H1 (cell line): ENCODE data around the gene HINT3. TPM values are rescaled to one million over a fixed set of nuclear protein-coding genes. Genes with fewer than 3 reads are reported as not detected.

ENCODE experiments used
- CTCF ChIA-PET: fragments of 300-600 bp; sonication (Branson Sonifier 250); formaldehyde crosslinking; loops from one replicate; lab custom pipeline; 2021; ENCODE audit not compliant: partially characterized antibody; lab: Charles Lee
- POLR2A ChIA-PET: fragments of 300-600 bp; sonication (Branson Sonifier 250); formaldehyde crosslinking; loops from one replicate; lab custom pipeline; 2021; ENCODE audit warnings: inconsistent platforms; ENCODE audit not compliant: partially characterized antibody; lab: Charles Lee
- DNase-seq, 2 experiments: peaks; one replicate each; pipeline versions ENCODE4 v3.0.0 to v3.0.0-alpha.2; 2010 to 2022; ENCODE audit warnings: low spot score in 2 of 2, low read depth in 1 of 2, mixed read lengths in 1 of 2
- FAIRE-seq: peaks from 2 replicates; lab custom pipeline; 2011; peaks lifted over from hg19 to GRCh38; lab: Jason Lieb, UNC
- H2AFZ ChIP-seq: 2 replicates; pipeline ENCODE4 v1.8.1; 2012; ENCODE audit warnings: low read length, inconsistent platforms
- H2AK5ac ChIP-seq: 2 replicates; pipeline ENCODE4 v1.6.1; 2013; ENCODE audit warnings: low read depth, low read length
- H2BK120ac ChIP-seq: replicated peaks from 2 replicates; pipeline ENCODE3; 2013; ENCODE audit warnings: low read depth, low read length, inconsistent platforms
- H2BK12ac ChIP-seq: 2 replicates; pipeline ENCODE4 v1.6.1; 2013; ENCODE audit warnings: low read depth, low read length
- H2BK15ac ChIP-seq: 2 replicates; pipeline ENCODE4 v1.6.1; 2013; ENCODE audit warnings: low read length
- H2BK20ac ChIP-seq: 2 replicates; pipeline ENCODE4 v1.6.1; 2013; ENCODE audit warnings: low read length
- H2BK5ac ChIP-seq: 2 replicates; pipeline ENCODE4 v1.6.1; 2013; ENCODE audit warnings: low read depth, low read length
- H3K14ac ChIP-seq: 2 replicates; pipeline ENCODE4 v1.6.1; 2013; ENCODE audit warnings: inconsistent platforms; ENCODE audit not compliant: insufficient read length
- H3K18ac ChIP-seq: 2 replicates; pipeline ENCODE4 v1.6.1; 2013; ENCODE audit warnings: low read length; ENCODE audit errors: extremely low read depth
- H3K23ac ChIP-seq: 2 replicates; pipeline ENCODE4 v1.6.1; 2013; ENCODE audit warnings: inconsistent platforms; ENCODE audit not compliant: insufficient read length
- H3K23me2 ChIP-seq: 2 replicates; pipeline ENCODE4 v1.6.1; 2013; ENCODE audit warnings: low read depth, low read length
- H3K27ac ChIP-seq: 2 replicates; pipeline ENCODE4 v1.6.1; 2011; ENCODE audit warnings: low read depth, low read length, inconsistent platforms
- H3K27me3 ChIP-seq, 4 experiments: replicated peaks in 1 of 4; 1 replicate in 1 of 4; 2 replicates in 3 of 4; pipeline versions ENCODE4 v1.6.1 to v1.8.1; 2011 to 2013; ENCODE audit warnings: low read length in 3 of 4, mild to moderate bottlenecking in 3 of 4, inconsistent platforms in 2 of 4, mixed read lengths in 2 of 4, moderate library complexity in 1 of 4; ENCODE audit not compliant: control insufficient read depth in 3 of 4, insufficient read depth in 3 of 4; ENCODE audit errors: extremely low read depth in 1 of 4
- H3K36me3 ChIP-seq, 4 experiments: 2 replicates each; pipeline versions ENCODE4 v1.6.1 to v1.8.1; 2011 to 2013; ENCODE audit warnings: mild to moderate bottlenecking in 4 of 4, low read length in 3 of 4, moderate library complexity in 2 of 4, control low read depth in 1 of 4, inconsistent platforms in 1 of 4; ENCODE audit not compliant: insufficient read depth in 4 of 4, control insufficient read depth in 2 of 4
- H3K4ac ChIP-seq: replicated peaks from 2 replicates; pipeline ENCODE3; 2013; ENCODE audit warnings: low read length, low read depth, mixed read lengths, inconsistent platforms; ENCODE audit not compliant: insufficient read length
- H3K4me1 ChIP-seq, 4 experiments: replicated peaks in 1 of 4; 1 replicate in 1 of 4; 2 replicates in 3 of 4; pipeline versions ENCODE4 v1.6.1 to v1.8.1; 2011 to 2013; ENCODE audit warnings: low read length in 3 of 4, inconsistent platforms in 2 of 4, mixed read lengths in 1 of 4; ENCODE audit not compliant: insufficient read depth in 4 of 4, control insufficient read depth in 3 of 4
- H3K4me2 ChIP-seq, 2 experiments: 2 replicates each; pipeline versions ENCODE4 v1.6.1 to v1.8.1; 2011 to 2013; ENCODE audit warnings: low read depth in 2 of 2, low read length in 2 of 2, control low read depth in 1 of 2, inconsistent platforms in 1 of 2, mild to moderate bottlenecking in 1 of 2; ENCODE audit not compliant: insufficient read depth in 1 of 2
- H3K4me3 ChIP-seq, 4 experiments: fragments of 200-600, 300-600 bp in 1 of 4; sonication (generic), shearing (Covaris generic), sonication (Bioruptor Twin) in 1 of 4; 2 replicates each; pipeline versions ENCODE4 v1.5.1 to v1.8.1; 2011 to 2016; ENCODE audit warnings: low read length in 4 of 4, low read depth in 3 of 4, control low read depth in 2 of 4, inconsistent platforms in 2 of 4, mild to moderate bottlenecking in 2 of 4, mixed read lengths in 1 of 4, moderate library complexity in 1 of 4; ENCODE audit not compliant: insufficient read depth in 2 of 4; ENCODE audit errors: extremely low read depth in 1 of 4
- H3K56ac ChIP-seq: replicated peaks from 2 replicates; pipeline ENCODE3; 2013; ENCODE audit warnings: low read depth, mild to moderate bottlenecking, mixed read lengths, low read length, inconsistent platforms; ENCODE audit not compliant: insufficient read length
- H3K79me1 ChIP-seq: 2 replicates; pipeline ENCODE4 v1.6.1; 2013; ENCODE audit warnings: low read depth, low read length, control low read depth
- H3K79me2 ChIP-seq, 2 experiments: 2 replicates each; pipeline versions ENCODE4 v1.6.1 to v1.8.1; 2012 to 2013; ENCODE audit warnings: low read length in 2 of 2, mild to moderate bottlenecking in 2 of 2, inconsistent platforms in 1 of 2; ENCODE audit not compliant: insufficient read depth in 2 of 2, control insufficient read depth in 1 of 2
- H3K9ac ChIP-seq, 4 experiments: replicated peaks in 1 of 4; 1 replicate in 1 of 4; 2 replicates in 3 of 4; pipeline versions ENCODE4 v1.6.1 to v1.8.1; 2011 to 2013; ENCODE audit warnings: low read depth in 3 of 4, low read length in 3 of 4, control low read depth in 2 of 4, mild to moderate bottlenecking in 2 of 4, moderate library complexity in 2 of 4, inconsistent platforms in 1 of 4; ENCODE audit errors: extremely low read depth in 1 of 4
- H3K9me3 ChIP-seq, 2 experiments: 2 replicates each; pipeline versions ENCODE4 v1.6.1 to v1.8.1; 2012 to 2013; ENCODE audit warnings: mild to moderate bottlenecking in 2 of 2, moderate library complexity in 2 of 2, control low read depth in 1 of 2, inconsistent platforms in 1 of 2, low read depth in 1 of 2, low read length in 1 of 2, mixed read lengths in 1 of 2; ENCODE audit not compliant: insufficient read depth in 2 of 2
- H4K20me1 ChIP-seq, 2 experiments: replicated peaks in 1 of 2; 2 replicates each; pipeline versions ENCODE3 to v1.8.1; 2011 to 2013; ENCODE audit warnings: inconsistent platforms in 2 of 2, low read length in 2 of 2, mild to moderate bottlenecking in 1 of 2; ENCODE audit not compliant: insufficient read depth in 2 of 2, control insufficient read depth in 1 of 2
- H4K5ac ChIP-seq: 2 replicates; pipeline ENCODE4 v1.6.1; 2013; ENCODE audit warnings: low read length, low read depth, mixed read lengths, inconsistent platforms; ENCODE audit not compliant: insufficient read length
- H4K8ac ChIP-seq: 2 replicates; pipeline ENCODE4 v1.8.0; 2013; ENCODE audit warnings: mild to moderate bottlenecking, moderate library complexity, low read length, inconsistent platforms; ENCODE audit not compliant: insufficient read depth; ENCODE audit errors: extremely low read depth
- H4K91ac ChIP-seq: replicated peaks from 2 replicates; pipeline ENCODE3; 2013; ENCODE audit warnings: low read length, mixed read lengths, inconsistent platforms; ENCODE audit not compliant: insufficient read length
- BCL11A ChIP-seq, 2 experiments: IDR thresholded peaks; one replicate each; pipeline ENCODE4 v1.6.1; 2011; ENCODE audit warnings: low read depth in 2 of 2, low read length in 2 of 2, mild to moderate bottlenecking in 2 of 2
- CHD1 ChIP-seq: IDR thresholded peaks from 2 replicates; pipeline ENCODE4 v1.6.1; 2012; ENCODE audit warnings: low read depth, low read length, improper control_type of control experiment
- CTCF ChIP-seq, 3 experiments: IDR thresholded peaks; 1 replicate in 2 of 3; 2 replicates in 1 of 3; pipeline versions ENCODE4 v1.5.1 to v1.6.1; 2011; ENCODE audit warnings: low read length in 3 of 3, mild to moderate bottlenecking in 3 of 3, inconsistent platforms in 2 of 3, low read depth in 1 of 3, moderate library complexity in 1 of 3; ENCODE audit not compliant: insufficient read depth in 1 of 3; ENCODE audit errors: control extremely low read depth in 1 of 3
- WGBS, 2 experiments: shearing (Covaris generic) in 1 of 2; methylation state at CpG; one replicate each; pipeline versions ENCODE4 v1.1.6 to v1.1.7; 2013 to 2015; ENCODE audit warnings: low lambda C conversion rate in 2 of 2, mixed read lengths in 2 of 2, inconsistent platforms in 1 of 2, low coverage in 1 of 2, missing lambda C conversion rate in 1 of 2; ENCODE audit not compliant: insufficient replicate concordance in 2 of 2, insufficient coverage in 1 of 2, insufficient read length in 1 of 2; ENCODE audit errors: extremely low coverage in 1 of 2, missing lambda C conversion rate in 1 of 2; 5-methylcytosine and 5-hydroxymethylcytosine counted together
- polyA plus RNA-seq, 7 experiments: library from polyadenylated mRNA; depleted of rRNA in 3 of 7; stranded (reverse) in 5 of 7; unstranded in 2 of 7; fragments of >200 nt in 5 of 7; fragments of 200-250 nt in 2 of 7; gene quantifications; 1 replicate in 5 of 7; 2 replicates in 1 of 7; 4 replicates in 1 of 7; pipeline versions ENCODE4 v1.2.1 to v1.2.3, GENCODE V29; 2011 to 2013; ENCODE audit warnings: missing spikeins in 2 of 7, mixed read lengths in 2 of 7
- total RNA-seq: library from RNA; stranded (reverse); fragmentation: NEBNext Ultra II Directional; extraction: Animal tissue kit (Norgen Biotek cat#: 25700); gene quantifications from 2 replicates; pipeline ENCODE4 v1.2.1, GENCODE V29; 2021

The HINT3 gene
- total and polyA plus RNA-seq, 2 of the 8 experiments (the other 6 are each of a cell fraction or from before 2014, with no cell fraction given): 1.2 to 7.8 TPM

- TF ChIP-seq BCL11A (IDR thresholded peaks at IDR 0.05; ENCODE audit: low read depth in 2 of 2, low read length in 2 of 2) (no peak), CHD1 (no peak), CTCF (IDR thresholded peaks at IDR 0.05; ENCODE audit: control extremely low read depth in 1 of 3, insufficient read depth in 1 of 3, low read depth in 1 of 3, low read length in 3 of 3) (no peak)
- H3K79me2 ChIP-seq: no peaks in the 10 kb centered on the region
- H2BK20ac ChIP-seq: no peak overlapping the region
- no peak overlapping the region for H2AK5ac ChIP-seq
- no peak overlapping the region for H3K18ac ChIP-seq
- H2BK15ac ChIP-seq: no peak overlapping the region
- no peaks in the 10 kb centered on the region for H3K23me2 ChIP-seq
- FAIRE-seq: no peak
- no peak overlapping the region for H3K56ac ChIP-seq
- H4K91ac ChIP-seq: no peak overlapping the region
- H2BK12ac ChIP-seq: no peak overlapping the region
- H3K27me3 ChIP-seq: no peaks in the 10 kb centered on the region
- ChIA-PET CTCF (no interaction called here), POLR2A (no interaction called here)
- no peaks in the 10 kb centered on the region for H3K79me1 ChIP-seq
- H4K5ac ChIP-seq: no peak overlapping the region
- no peaks in the 10 kb centered on the region for H3K9me3 ChIP-seq
- H3K4me1 ChIP-seq: no peaks in the 10 kb centered on the region
- H3K4me2 ChIP-seq: no peak overlapping the region
- no peak overlapping the region for H2BK5ac ChIP-seq
- H3K36me3 ChIP-seq: no peaks in the 10 kb centered on the region; a peak in 1 of 8 replicates
- 83% methylated on average over 3 of the region's 3 CpGs; no CpG with 5 or more reads in 1 of the 2 experiments for WGBS, 2 experiments
- H3K23ac ChIP-seq: no peak overlapping the region
- no peak overlapping the region for H3K9ac ChIP-seq
- no peak overlapping the region for H3K14ac ChIP-seq
- H3K27ac ChIP-seq: no peak overlapping the region
- no peak overlapping the region for H3K4me3 ChIP-seq
- no peak overlapping the region for H4K8ac ChIP-seq
- no peaks in the 10 kb centered on the region for H4K20me1 ChIP-seq
- H2AFZ ChIP-seq: no peak overlapping the region
- H2BK120ac ChIP-seq: no peak overlapping the region
- DNase-seq: no peak
- no peak overlapping the region for H3K4ac ChIP-seq
These were observed 22.5 kb downstream of the HINT3 start for GRCh38 chr6:125979101-125979500.
